Occipital lobe (tissue), 2 donors: ENCODE data around the gene MAGI1. TPM values are rescaled to one million over a fixed set of nuclear protein-coding genes. Genes with fewer than 3 reads are reported as not detected.
"Not testable (repeated sequence)": the region's sequence is repeated elsewhere in the genome, so short reads cannot be mapped to it uniquely, and the experiment has no call there.

Experiments
- DNase-seq: peaks from one replicate; lab custom pipeline; 2025; lab: John Stamatoyannopoulos, UW
- total RNA-seq: library from RNA; depleted of rRNA; stranded (reverse); fragments of >200 nt; gene quantifications from one replicate; pipeline ENCODE4 v1.2.3, GENCODE V29; 2014

Gene MAGI1
- total RNA-seq, 1 donor from 2014 or later, result 49.4 TPM

DNA sequence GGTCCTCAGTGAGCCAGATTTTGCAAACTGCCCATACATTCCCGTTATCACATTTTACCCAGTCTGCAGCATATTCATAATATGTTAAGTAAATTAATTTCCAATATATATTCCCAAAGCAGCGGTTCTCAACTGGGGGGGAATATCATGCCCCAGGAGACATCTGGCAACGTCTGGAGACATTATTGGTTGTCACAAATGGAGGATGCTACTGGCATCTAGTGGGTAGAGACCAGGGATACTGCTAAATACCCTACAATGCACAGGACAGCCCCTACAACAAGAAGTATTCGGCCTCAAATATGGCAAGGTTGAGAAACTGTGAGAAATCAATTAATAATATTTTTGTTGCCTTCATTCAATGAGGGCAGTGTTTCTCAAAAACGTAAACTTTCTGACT, 280.3 kb downstream of the MAGI1 start:
- no peak for DNase-seq

GRCh38 chr3:65752636-65753035, 286.1 kb downstream of the MAGI1 start:
- no peak for DNase-seq

DNA sequence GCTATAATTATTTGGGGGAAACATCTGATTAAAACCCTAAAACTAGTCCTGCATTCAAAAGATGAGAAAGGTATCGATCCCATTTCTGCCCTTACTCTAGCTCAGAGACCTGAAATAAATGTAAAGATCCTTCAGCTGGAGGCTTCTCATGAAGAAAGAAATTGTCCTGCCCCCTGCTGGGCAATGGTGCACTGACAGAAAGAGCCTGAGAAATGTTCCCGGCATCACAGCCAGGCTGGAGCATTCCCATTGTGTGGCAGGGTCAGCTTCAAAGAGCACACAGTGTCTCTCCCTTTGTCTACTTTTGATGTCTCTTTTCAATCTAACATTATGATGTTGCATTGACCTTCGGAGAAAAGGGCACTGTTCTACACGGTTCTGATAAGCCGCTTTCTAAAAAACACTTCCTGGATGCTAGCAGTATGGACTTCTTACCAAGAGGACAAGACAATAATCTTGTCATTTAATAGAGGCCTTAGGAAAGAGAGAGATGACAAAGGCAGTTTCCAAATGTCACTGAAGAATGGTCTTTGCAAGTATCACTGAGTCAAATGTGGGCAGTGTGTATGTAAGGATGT, 287.5 kb downstream of the MAGI1 start:
- peak; percentile 50 for DNase-seq

- DNase-seq, result no peak
These were observed 289.7 kb downstream of the MAGI1 start for GRCh38 chr3:65749066-65749465.

DNA sequence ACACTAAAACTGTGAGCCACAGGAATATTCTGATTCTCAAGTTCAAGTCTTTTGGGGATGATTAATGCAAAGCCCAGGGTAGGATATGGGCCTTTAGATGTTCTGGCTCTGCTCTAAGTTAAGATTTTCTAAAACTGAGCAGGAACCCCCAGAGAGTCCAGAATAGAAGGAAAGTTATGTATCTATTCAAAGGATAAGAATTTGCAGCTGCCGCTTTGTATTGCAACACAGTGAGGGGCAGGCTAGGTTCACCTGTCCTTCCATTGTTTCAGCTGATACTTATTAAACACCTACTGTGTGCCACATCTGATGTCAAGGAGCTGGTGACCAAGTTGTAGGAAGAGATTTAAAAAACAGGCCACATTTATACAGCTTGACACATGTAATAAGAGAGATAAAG, 290.4 kb downstream of the MAGI1 start:
- DNase-seq, result no peak

DNA sequence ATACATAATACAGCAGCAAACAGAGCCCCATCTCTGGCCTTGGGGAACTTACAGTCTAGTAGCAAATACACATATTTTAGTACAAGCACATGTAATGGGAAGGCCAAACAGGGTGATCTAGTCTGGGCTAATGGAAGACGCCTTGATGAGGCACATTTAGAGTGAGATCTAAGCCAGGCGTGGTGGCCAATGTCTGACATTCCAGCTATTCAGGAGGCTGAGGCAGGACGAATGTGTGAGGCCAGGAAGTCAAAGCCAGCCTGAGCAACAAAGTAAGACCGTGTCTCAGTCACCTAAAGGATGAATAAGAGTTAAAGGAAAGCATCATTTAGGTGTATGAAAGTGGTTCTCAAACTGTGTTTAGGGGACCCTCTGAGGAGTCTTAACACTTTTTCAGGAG, 291.9 kb downstream of the MAGI1 start:
- no peak for DNase-seq

DNA sequence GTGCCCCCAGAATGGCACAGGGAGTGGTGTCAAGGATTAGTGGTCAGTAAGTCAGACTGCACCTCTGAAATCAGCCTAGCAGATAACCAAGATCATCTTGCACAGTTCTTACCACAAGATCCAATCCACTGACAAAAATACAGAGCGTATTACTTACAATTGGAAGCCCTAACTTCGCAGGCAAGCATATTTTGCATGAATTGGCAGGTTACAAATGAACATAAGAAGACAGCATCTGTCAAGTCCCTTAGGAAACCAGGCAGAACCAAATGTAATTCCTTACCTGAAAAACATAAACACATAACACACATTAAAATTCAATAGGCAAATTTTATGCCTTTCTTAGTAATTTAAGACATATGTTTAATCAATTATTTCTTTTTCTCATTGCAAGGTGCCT, 293.4 kb downstream of the MAGI1 start:
- DNase-seq, result no peak

DNA sequence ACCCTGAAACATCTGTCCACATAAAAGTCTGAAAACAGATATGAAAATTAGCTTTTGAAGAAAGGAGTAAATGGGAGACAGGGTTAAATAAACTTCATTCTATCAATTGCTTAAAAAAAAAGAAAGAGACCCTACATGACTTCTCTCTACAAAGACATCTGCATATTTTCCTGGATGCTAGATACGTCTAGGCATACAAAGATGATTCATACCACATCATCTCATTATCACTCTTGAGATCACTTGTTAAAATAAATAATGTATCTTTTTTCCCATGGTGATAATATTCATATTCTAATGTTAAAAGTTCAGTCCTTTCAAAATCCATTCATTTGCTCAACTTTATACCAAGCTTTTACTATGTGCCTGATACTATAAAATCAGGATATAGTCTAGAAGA, 295.8 kb downstream of the MAGI1 start:
- no peak for DNase-seq

DNA sequence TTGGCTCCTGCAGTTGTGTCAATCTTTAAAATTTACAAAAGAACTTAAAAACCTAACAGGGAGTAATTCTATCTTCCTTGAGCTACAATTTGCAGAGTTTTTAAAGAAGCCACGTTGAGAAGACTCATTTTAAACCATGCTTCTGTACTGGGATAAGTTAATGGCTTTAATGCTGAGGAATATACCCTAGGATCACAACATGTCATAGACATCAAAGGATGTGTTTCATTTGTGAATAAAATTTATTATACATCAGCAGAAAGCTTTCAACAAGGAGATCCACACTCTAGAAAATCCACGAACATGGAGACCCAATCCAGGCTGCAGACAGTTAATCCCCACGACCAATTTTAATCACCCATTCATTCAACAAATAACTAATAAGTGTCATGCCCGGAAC, 297.2 kb downstream of the MAGI1 start:
- DNase-seq, result no peak

- DNase-seq, result no peak
These were observed 298.7 kb downstream of the MAGI1 start for GRCh38 chr3:65739901-65740541.

DNA sequence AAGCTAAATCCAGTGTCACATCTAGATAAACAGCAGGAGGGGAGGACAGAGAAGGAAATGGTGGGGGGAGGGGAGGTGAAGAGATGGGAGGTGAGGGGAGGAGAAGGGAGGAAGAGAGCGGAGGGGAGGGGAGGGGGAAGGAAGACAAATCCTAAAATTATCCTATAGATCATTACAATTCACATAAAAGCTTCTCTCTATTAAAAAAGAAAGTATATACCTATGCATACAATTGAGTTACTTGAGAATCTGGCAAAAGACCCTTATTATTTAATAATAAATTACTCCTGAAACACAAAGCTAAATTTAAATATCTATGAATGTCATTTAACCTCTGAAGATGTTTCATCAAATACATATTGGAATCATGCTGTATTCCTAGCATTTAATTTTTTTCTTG, 303.9 kb downstream of the MAGI1 start:
- DNase-seq, result no peak

- no peak for DNase-seq
These were observed 304.3 kb downstream of the MAGI1 start for GRCh38 chr3:65734382-65734781.

GRCh38 chr3:65733459-65733858, 305.3 kb downstream of the MAGI1 start:
- DNase-seq, result no peak

- DNase-seq, result peak; percentile 14
These were observed 306.4 kb downstream of the MAGI1 start for GRCh38 chr3:65732051-65732935.

DNA sequence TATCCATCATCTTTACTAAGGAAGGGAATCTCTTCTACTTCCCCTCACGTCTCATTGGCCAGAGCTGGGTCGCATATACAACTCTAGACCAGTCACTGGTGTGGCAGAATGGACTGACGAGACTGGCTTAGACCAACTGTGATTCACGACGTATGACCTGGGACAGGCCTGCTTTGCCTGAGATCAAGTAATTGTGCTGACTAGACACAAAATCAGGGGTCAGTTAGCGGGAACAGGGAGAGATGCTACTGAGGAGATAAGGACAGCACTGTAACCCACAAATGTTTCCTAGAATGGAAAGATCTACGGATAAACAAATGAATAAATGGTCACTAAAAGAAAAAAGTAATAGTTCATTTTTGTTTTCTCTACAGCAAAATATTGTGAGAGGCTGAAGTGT, 308.3 kb downstream of the MAGI1 start:
- no peak for DNase-seq

GRCh38 chr3:65729973-65730372, 308.7 kb downstream of the MAGI1 start:
- no peak for DNase-seq

DNA sequence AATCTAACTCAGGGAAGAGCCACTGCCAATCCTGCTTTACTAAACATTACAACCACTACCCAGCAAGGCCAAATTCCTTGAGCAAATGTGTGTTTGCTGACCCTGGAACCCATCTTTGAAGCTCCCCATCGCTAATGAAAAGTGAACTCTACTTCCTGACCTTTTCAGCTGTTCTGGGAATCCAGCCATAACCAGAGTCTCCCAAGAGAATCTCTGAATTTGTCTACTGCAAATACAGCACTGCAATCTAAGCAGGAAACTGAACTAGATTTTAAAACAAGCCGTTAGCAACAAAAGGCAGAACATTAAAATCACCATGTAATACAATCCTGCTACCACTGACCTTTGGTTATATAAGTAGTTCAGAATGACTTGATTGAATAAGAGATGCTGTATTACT, 309.2 kb downstream of the MAGI1 start:
- DNase-seq, result no peak

- DNase-seq, result no peak
These were observed 310.6 kb downstream of the MAGI1 start for GRCh38 chr3:65728138-65728537.

GRCh38 chr3:65723985-65724384, 314.7 kb downstream of the MAGI1 start:
- no peak for DNase-seq

- DNase-seq, result no peak
These were observed 315.7 kb downstream of the MAGI1 start for GRCh38 chr3:65723011-65723410.

DNA sequence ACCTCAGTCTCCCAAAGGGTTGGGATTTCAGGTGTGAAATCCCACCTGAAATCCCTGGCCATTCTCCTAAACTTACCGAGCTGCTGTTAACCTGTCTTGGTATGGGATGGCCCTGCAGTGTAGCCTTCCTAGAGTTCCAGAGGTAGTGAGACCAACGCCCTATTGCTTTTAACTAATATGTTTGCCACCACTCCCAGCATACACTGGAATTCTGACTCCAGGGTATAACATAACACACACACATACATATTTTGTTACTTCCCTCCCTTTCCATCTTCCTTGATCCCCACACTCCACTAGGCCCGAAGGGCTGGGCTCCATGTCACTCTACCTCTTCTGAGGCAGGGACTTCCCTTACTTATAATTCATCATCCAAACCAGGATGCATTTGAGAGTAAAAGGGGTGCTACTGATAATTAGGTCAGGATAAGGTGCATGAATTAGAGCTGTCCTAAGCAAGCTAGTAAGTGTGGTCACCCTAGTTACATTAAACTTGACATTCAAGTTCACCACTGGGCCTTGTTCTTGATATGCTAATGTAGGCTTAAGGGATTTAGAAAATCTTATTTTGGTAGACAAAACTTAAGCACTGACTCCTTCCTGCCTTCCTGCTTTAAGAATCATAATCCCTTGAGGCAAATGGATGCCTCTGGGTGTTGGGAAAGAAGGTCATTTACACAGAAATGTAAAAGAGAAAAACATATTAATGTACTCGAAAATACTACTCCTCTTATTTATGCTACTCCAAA, 317.6 kb downstream of the MAGI1 start:
- DNase-seq, result no peak

- DNase-seq, result not testable (repeated sequence)
These were observed 319.1 kb downstream of the MAGI1 start for GRCh38 chr3:65719639-65720038.
